IPS-18a (cell line): ENCODE measurements around the gene TRAF7.

Source experiments
- H3K27ac ChIP-seq: one replicate; pipeline ENCODE4 v1.5.1; 2013; ENCODE audit warnings: low read length
- H3K27me3 ChIP-seq: one replicate; pipeline ENCODE4 v1.6.1; 2013; ENCODE audit warnings: mild to moderate bottlenecking, low read length; ENCODE audit not compliant: control insufficient read depth, insufficient read depth
- H3K36me3 ChIP-seq: one replicate; pipeline ENCODE4 v1.6.1; 2013; ENCODE audit warnings: low read depth, low read length; ENCODE audit not compliant: control insufficient read depth
- H3K4me1 ChIP-seq: one replicate; pipeline ENCODE4 v1.6.1; 2013; ENCODE audit warnings: low read depth, low read length; ENCODE audit not compliant: control insufficient read depth
- H3K4me3 ChIP-seq: one replicate; pipeline ENCODE4 v1.5.1; 2013; ENCODE audit warnings: low read length
- H3K9ac ChIP-seq: one replicate; pipeline ENCODE4 v1.6.1; 2013; ENCODE audit warnings: mild to moderate bottlenecking, low read length, moderate library complexity
- H3K9me3 ChIP-seq: one replicate; pipeline ENCODE4 v1.6.1; 2013; ENCODE audit warnings: low read depth, low read length; ENCODE audit not compliant: control insufficient read depth

Gene TRAF7

GRCh38 chr16:2210386-2211365 lies 55.1 kb downstream of the TRAF7 start, which contains the start of gene BRICD5:
Gene BRICD5 (minus strand): TSS chr16:2210863. CDS start chr16:2210833, 30 bp downstream.
- H3K27ac ChIP-seq, result no peak within 1 kb of the TSS
- no peak within 1 kb of the TSS for H3K9ac ChIP-seq
- peaks cover 4% of the 10 kb centered on the region for H3K4me1 ChIP-seq
- no peak within 1 kb of the TSS for H3K4me3 ChIP-seq
- H3K27me3 ChIP-seq, result no peaks in the 10 kb centered on the region
- H3K36me3 ChIP-seq, result peaks cover 34% of the 10 kb centered on the region
- H3K9me3 ChIP-seq, result no peaks in the 10 kb centered on the region

- H3K4me1 ChIP-seq, result peaks cover 4% of the 10 kb centered on the region
- no peaks in the 10 kb centered on the region for H3K9me3 ChIP-seq
- H3K27ac ChIP-seq, result no peak overlapping the region
- H3K9ac ChIP-seq, result no peak overlapping the region
- no peaks in the 10 kb centered on the region for H3K27me3 ChIP-seq
- peaks cover 34% of the 10 kb centered on the region for H3K36me3 ChIP-seq
- no peak overlapping the region for H3K4me3 ChIP-seq
Measured at GRCh38 chr16:2211923-2212347, 56.4 kb downstream of the TRAF7 start.

GRCh38 chr16:2212362-2213324 lies 57.1 kb downstream of the TRAF7 start:
- Histone ChIP-seq H3K9ac (no peak overlapping the region), H3K27ac (no peak overlapping the region), H3K9me3 (no peaks in the 10 kb centered on the region), H3K4me1 (peaks cover 4% of the 10 kb centered on the region), H3K4me3 (peak overlapping the region; percentile 64), H3K27me3 (no peaks in the 10 kb centered on the region), H3K36me3 (peaks cover 28% of the 10 kb centered on the region)

GRCh38 chr16:2213817-2214718 lies 58.5 kb downstream of the TRAF7 start:
- Histone ChIP-seq H3K9me3 (no peaks in the 10 kb centered on the region), H3K36me3 (peaks cover 15% of the 10 kb centered on the region), H3K9ac (peak overlapping the region; percentile 77), H3K27me3 (no peaks in the 10 kb centered on the region), H3K4me1 (peaks cover 4% of the 10 kb centered on the region), H3K27ac (no peak overlapping the region), H3K4me3 (peak overlapping the region; percentile 74)

GRCh38 chr16:2214719-2214968 lies 59.1 kb downstream of the TRAF7 start, which contains the start of gene PGP:
Gene PGP (minus strand): TSS chr16:2214840. CDS start chr16:2214777, 63 bp downstream.
- H3K4me3 ChIP-seq, result peak within 1 kb of the TSS; percentile 89
- peaks cover 9% of the 10 kb centered on the region for H3K36me3 ChIP-seq
- peak within 1 kb of the TSS; percentile 96 for H3K27ac ChIP-seq
- H3K27me3 ChIP-seq, result no peaks in the 10 kb centered on the region
- H3K4me1 ChIP-seq, result peaks cover 4% of the 10 kb centered on the region
- peak within 1 kb of the TSS; percentile 92 for H3K9ac ChIP-seq
- H3K9me3 ChIP-seq, result no peaks in the 10 kb centered on the region

GRCh38 chr16:2216330-2216729 lies 60.7 kb downstream of the TRAF7 start:
- no peak overlapping the region for H3K9ac ChIP-seq
- peaks cover 4% of the 10 kb centered on the region for H3K4me1 ChIP-seq
- peak overlapping the region; percentile 24 for H3K4me3 ChIP-seq
- no peaks in the 10 kb centered on the region for H3K9me3 ChIP-seq
- H3K36me3 ChIP-seq, result peaks cover 9% of the 10 kb centered on the region
- H3K27ac ChIP-seq, result no peak overlapping the region
- no peaks in the 10 kb centered on the region for H3K27me3 ChIP-seq

GRCh38 chr16:2223221-2223941 lies 67.8 kb downstream of the TRAF7 start, which contains the start of gene E4F1:
Gene E4F1 (plus strand): TSS chr16:2223591. CDS start chr16:2223614, 23 bp downstream.
- H3K36me3 ChIP-seq, result no peaks in the 10 kb centered on the region
- no peaks in the 10 kb centered on the region for H3K27me3 ChIP-seq
- peak within 1 kb of the TSS; percentile 52 for H3K27ac ChIP-seq
- H3K4me3 ChIP-seq, result peak within 1 kb of the TSS; percentile 73
- H3K9ac ChIP-seq, result peak within 1 kb of the TSS; percentile 85
- H3K9me3 ChIP-seq, result no peaks in the 10 kb centered on the region
- H3K4me1 ChIP-seq, result no peaks in the 10 kb centered on the region

- no peaks in the 10 kb centered on the region for H3K27me3 ChIP-seq
- peak overlapping the region; percentile 73 for H3K4me3 ChIP-seq
- no peaks in the 10 kb centered on the region for H3K4me1 ChIP-seq
- no peaks in the 10 kb centered on the region for H3K9me3 ChIP-seq
- H3K36me3 ChIP-seq, result peaks cover 6% of the 10 kb centered on the region
- H3K9ac ChIP-seq, result peak overlapping the region; percentile 85
- peak overlapping the region; percentile 52 for H3K27ac ChIP-seq
Measured at GRCh38 chr16:2223942-2224486, 68.4 kb downstream of the TRAF7 start.

GRCh38 chr16:2226245-2226793 lies 70.7 kb downstream of the TRAF7 start:
- Histone ChIP-seq H3K27me3 (no peaks in the 10 kb centered on the region), H3K4me3 (no peak overlapping the region), H3K36me3 (peaks cover 15% of the 10 kb centered on the region), H3K9me3 (no peaks in the 10 kb centered on the region), H3K27ac (no peak overlapping the region), H3K4me1 (no peaks in the 10 kb centered on the region), H3K9ac (no peak overlapping the region)

- H3K27ac ChIP-seq, result no peak overlapping the region
- H3K36me3 ChIP-seq, result peaks cover 21% of the 10 kb centered on the region
- H3K9ac ChIP-seq, result no peak overlapping the region
- H3K4me1 ChIP-seq, result no peaks in the 10 kb centered on the region
- H3K4me3 ChIP-seq, result no peak overlapping the region
- H3K9me3 ChIP-seq, result no peaks in the 10 kb centered on the region
- H3K27me3 ChIP-seq, result no peaks in the 10 kb centered on the region
Measured at GRCh38 chr16:2226918-2227317, 71.3 kb downstream of the TRAF7 start.
